GM12891 (cell line): ENCODE measurements around the gene OSMR.

ENCODE experiments used
- POLR2A ChIP-seq: IDR thresholded peaks from 2 replicates; pipeline ENCODE4 v1.6.1; 2011; ENCODE audit warnings: low read depth, low read length, control low read depth
- POLR2AphosphoS5 ChIP-seq: IDR thresholded peaks from 2 replicates; pipeline ENCODE4 v1.6.1; 2011; ENCODE audit warnings: low read depth, low read length, control low read depth
- POU2F2 ChIP-seq: IDR thresholded peaks from 2 replicates; pipeline ENCODE4 v1.6.1; 2011; ENCODE audit warnings: low read depth, mild to moderate bottlenecking, control low read depth, low read length, moderate library complexity
- SPI1 ChIP-seq: IDR thresholded peaks from 2 replicates; pipeline ENCODE4 v1.6.1; 2011; ENCODE audit warnings: low read depth, low read length, control low read depth
- TAF1 ChIP-seq: IDR thresholded peaks from 2 replicates; pipeline ENCODE4 v1.6.1; 2011; ENCODE audit warnings: low read depth, low read length, control low read depth

DNA sequence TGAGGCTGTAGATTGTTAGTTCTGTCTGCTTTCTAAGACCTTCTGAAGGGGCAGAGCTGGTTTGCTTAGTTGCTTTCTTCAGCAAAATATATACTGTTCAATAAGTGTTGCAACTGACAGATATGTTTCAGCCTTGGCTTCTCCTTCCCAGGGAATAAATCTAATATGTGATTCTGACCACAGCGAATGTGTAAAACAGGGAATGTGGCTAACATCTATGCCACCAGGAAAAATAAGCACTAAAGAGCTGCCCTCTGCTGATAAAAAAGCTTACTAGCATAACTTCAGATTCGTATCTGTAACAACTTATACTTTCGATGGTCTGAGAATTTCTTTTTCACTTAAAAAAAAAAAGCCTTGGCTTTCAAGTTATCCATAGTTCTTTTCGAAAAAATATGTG is 13.0 kb upstream of the OSMR start:
- TF ChIP-seq POLR2A (no peak), POLR2AphosphoS5 (no peak), TAF1 (no peak), SPI1 (no peak), POU2F2 (no peak)
